GM19043 (cell line): Measurements from ENCODE around the gene CD163L1.

Source experiments
- ATAC-seq: cut with Tn5 transposase; IDR thresholded peaks from one replicate; pipeline ENCODE4 v1.9.1; 2021; ENCODE audit warnings: low read depth; ENCODE audit not compliant: unreplicated experiment

Gene CD163L1

GRCh38 chr12:7411343-7411742 lies 32.6 kb downstream of the CD163L1 start:
- no peak for ATAC-seq

GRCh38 chr12:7404275-7404674 lies 39.7 kb downstream of the CD163L1 start:
- ATAC-seq, result no peak

GRCh38 chr12:7403466-7403865 lies 40.5 kb downstream of the CD163L1 start:
- no peak for ATAC-seq

- ATAC-seq, result no peak
These were observed 44.9 kb downstream of the CD163L1 start for GRCh38 chr12:7399089-7399488.

- ATAC-seq, result no peak
These were observed 47.5 kb downstream of the CD163L1 start for GRCh38 chr12:7396418-7396817.

- no peak for ATAC-seq
These were observed 48.0 kb downstream of the CD163L1 start for GRCh38 chr12:7395950-7396349.

- ATAC-seq, result no peak
These were observed 56.7 kb downstream of the CD163L1 start for GRCh38 chr12:7387289-7387688.

- no peak for ATAC-seq
These were observed 60.8 kb downstream of the CD163L1 start for GRCh38 chr12:7383157-7383556.

GRCh38 chr12:7376196-7376595 lies 67.8 kb downstream of the CD163L1 start:
- no peak for ATAC-seq

- ATAC-seq, result no peak
These were observed 68.8 kb downstream of the CD163L1 start for GRCh38 chr12:7375145-7375543.

GRCh38 chr12:7374423-7375144 lies 69.4 kb downstream of the CD163L1 start:
- ATAC-seq, result no peak

- ATAC-seq, result no peak
These were observed 70.7 kb downstream of the CD163L1 start for GRCh38 chr12:7373226-7373625.

- ATAC-seq, result no peak
These were observed 74.7 kb downstream of the CD163L1 start for GRCh38 chr12:7369274-7369729.

GRCh38 chr12:7362734-7363133 lies 81.2 kb downstream of the CD163L1 start:
- no peak for ATAC-seq

- ATAC-seq, result no peak
These were observed 82.7 kb downstream of the CD163L1 start for GRCh38 chr12:7361265-7361664.

- ATAC-seq, result no peak
These were observed 89.4 kb downstream of the CD163L1 start for GRCh38 chr12:7354529-7354928.

- no peak for ATAC-seq
These were observed 91.3 kb downstream of the CD163L1 start for GRCh38 chr12:7352661-7353060.

GRCh38 chr12:7351177-7351576 lies 92.8 kb downstream of the CD163L1 start:
- ATAC-seq, result no peak

- no peak for ATAC-seq
These were observed 94.5 kb downstream of the CD163L1 start for GRCh38 chr12:7349418-7349817.

- no peak for ATAC-seq
These were observed 97.3 kb downstream of the CD163L1 start for GRCh38 chr12:7346551-7347225.

GRCh38 chr12:7344833-7345606 lies 98.9 kb downstream of the CD163L1 start:
- ATAC-seq, result no peak
